GM10847 (cell line): ENCODE results near the gene GPR27.

ENCODE experiments used
- POLR2A ChIP-seq: IDR thresholded peaks from 2 replicates; pipeline ENCODE4 v1.6.1; 2011; ENCODE audit not compliant: insufficient read length; ENCODE audit errors: extremely low read depth

The GPR27 gene

GRCh38 chr3:71796290-71796689 lies 42.6 kb downstream of the GPR27 start:
- TF ChIP-seq POLR2A, result no peak

- no peak for TF ChIP-seq POLR2A
These were observed 43.8 kb downstream of the GPR27 start for GRCh38 chr3:71797455-71797854.

- TF ChIP-seq POLR2A, result no peak
These were observed 46.4 kb downstream of the GPR27 start for GRCh38 chr3:71800023-71800422.

GRCh38 chr3:71801986-71802385 lies 48.3 kb downstream of the GPR27 start:
- TF ChIP-seq POLR2A, result no peak

GRCh38 chr3:71803248-71803647 lies 49.6 kb downstream of the GPR27 start:
- no peak for TF ChIP-seq POLR2A

GRCh38 chr3:71805199-71805598 lies 51.5 kb downstream of the GPR27 start:
- TF ChIP-seq POLR2A, result no peak

- no peak for TF ChIP-seq POLR2A
These were observed 52.0 kb downstream of the GPR27 start for GRCh38 chr3:71805691-71806090.
